ENCODE measurements around the gene JMJD8.

DNA sequence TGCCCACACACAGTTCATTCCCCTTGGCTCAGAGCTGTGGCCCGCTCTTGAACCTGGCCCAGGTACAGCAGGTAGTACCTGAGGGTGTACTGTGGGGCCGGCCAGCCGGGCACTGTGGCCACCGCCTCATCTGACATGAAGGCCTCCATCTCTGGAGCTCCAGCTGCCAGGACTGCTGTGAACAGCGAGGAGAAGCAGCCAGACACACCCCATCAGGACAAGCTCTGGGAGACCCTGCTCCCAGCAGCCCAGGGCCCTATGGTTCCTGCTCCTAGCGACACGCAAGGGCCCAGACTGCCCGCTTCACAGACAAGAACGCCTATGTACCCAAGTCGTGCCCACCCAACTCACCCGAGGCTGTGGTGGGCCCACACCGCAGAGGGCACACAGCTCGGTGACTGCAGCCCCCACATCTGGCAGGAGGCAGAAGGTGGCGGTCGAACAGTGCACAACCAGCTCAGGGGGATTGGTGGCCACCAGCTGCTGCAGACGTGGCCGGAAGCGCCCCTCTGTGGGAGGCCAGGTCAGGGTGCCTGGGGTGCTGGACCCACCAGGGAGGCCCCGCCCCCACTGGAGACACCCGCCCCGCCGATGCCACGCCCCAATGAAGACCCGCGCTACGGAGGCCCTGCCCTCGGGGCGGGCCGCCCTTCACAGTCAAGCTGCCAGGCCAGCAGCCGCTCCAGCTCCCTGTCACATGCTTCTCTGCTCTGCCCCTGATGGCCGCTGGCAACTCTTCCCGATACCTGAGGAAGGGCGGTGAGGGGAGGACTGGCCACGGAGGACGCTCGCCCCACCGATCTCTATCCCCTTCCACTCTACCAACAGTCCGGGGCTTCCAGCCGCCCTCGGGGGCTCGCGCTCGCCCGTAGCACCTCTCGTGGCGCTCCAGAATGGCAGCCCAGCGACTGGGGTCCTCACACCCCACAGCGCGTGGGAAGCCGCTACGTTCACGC lies 5.0 kb downstream of the JMJD8 start:
- TF ChIP-seq, protein P1, sequence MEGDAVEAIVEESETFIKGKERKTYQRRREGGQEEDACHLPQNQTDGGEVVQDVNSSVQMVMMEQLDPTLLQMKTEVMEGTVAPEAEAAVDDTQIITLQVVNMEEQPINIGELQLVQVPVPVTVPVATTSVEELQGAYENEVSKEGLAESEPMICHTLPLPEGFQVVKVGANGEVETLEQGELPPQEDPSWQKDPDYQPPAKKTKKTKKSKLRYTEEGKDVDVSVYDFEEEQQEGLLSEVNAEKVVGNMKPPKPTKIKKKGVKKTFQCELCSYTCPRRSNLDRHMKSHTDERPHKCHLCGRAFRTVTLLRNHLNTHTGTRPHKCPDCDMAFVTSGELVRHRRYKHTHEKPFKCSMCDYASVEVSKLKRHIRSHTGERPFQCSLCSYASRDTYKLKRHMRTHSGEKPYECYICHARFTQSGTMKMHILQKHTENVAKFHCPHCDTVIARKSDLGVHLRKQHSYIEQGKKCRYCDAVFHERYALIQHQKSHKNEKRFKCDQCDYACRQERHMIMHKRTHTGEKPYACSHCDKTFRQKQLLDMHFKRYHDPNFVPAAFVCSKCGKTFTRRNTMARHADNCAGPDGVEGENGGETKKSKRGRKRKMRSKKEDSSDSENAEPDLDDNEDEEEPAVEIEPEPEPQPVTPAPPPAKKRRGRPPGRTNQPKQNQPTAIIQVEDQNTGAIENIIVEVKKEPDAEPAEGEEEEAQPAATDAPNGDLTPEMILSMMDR (IDR thresholded peaks at IDR 0.05 in 2 of 3, conservative IDR thresholded peaks at IDR 0.05 in 1 of 3; ENCODE audit: control insufficient read depth in 2 of 3, extremely low read depth in 1 of 3, insufficient read depth in 1 of 3, low read depth in 3 of 3, low read length in 3 of 3): no peak
- TF ChIP-seq NR2F1 (conservative IDR thresholded peaks at IDR 0.05) (no peak), EGR1 (IDR thresholded peaks at IDR 0.05; ENCODE audit: borderline replicate concordance in 1 of 2, low read depth in 2 of 2, low read length in 2 of 2) (no peak), MLLT1 (IDR thresholded peaks at IDR 0.05) (peak; percentile 58; the same call in 1 of the 2 replicates), EZH2 (IDR thresholded peaks at IDR 0.05; ENCODE audit: borderline replicate concordance, control insufficient read depth, low read depth, low read length) (no peak), RAD21 (IDR thresholded peaks at IDR 0.05; ENCODE audit: insufficient read depth, low read depth, low read length) (no peak), SIN3A (IDR thresholded peaks at IDR 0.05; ENCODE audit: low read depth, low read length) (no peak), FOXK2 (IDR thresholded peaks at IDR 0.05) (no peak), POLR2A (IDR thresholded peaks at IDR 0.05; ENCODE audit: low read depth, low read length) (no peak), KDM1A (IDR thresholded peaks at IDR 0.05; ENCODE audit: borderline replicate concordance) (no peak)
